Activated T-cell treated with anti-CD3 and anti-CD28 coated beads, Interleukin-2, amount 50 U/mL, for 72 hours (primary cell): Measurements from ENCODE around the gene CYS1. TPM values are rescaled to one million over a fixed set of nuclear protein-coding genes. Genes with fewer than 3 reads are reported as not detected.
"Not testable (repeated sequence)": the region's sequence is repeated elsewhere in the genome, so short reads cannot be mapped to it uniquely, and the experiment has no call there.

ENCODE experiments used
- ATAC-seq, 2 donors: fragments of 150-1000 bp; cut with Tn5 transposase; replicated peaks in 1 of 2; 2 replicates each; pipeline ENCODE4 v1.10.0; 2021; ENCODE audit warnings: moderate library complexity in 2 of 2, mild to moderate bottlenecking in 1 of 2
- DNase-seq, 2 donors: peaks; one replicate each; pipeline ENCODE4 v3.0.0; 2021 to 2022; ENCODE audit warnings: mixed read lengths in 1 of 2
- H3K27ac Mint-ChIP-seq: one replicate; pipeline ENCODE4 v1.8.0; 2022; ENCODE audit warnings: mild to moderate bottlenecking, moderate library complexity, mixed read lengths
- H3K27me3 Mint-ChIP-seq: one replicate; pipeline ENCODE4 v1.8.0; 2022; ENCODE audit warnings: low read depth, mixed read lengths
- H3K36me3 Mint-ChIP-seq, 2 donors: one replicate each; pipeline ENCODE4 v1.8.0; 2022; ENCODE audit warnings: mixed read lengths in 2 of 2, mild to moderate bottlenecking in 1 of 2; ENCODE audit not compliant: insufficient read depth in 2 of 2
- H3K4me1 Mint-ChIP-seq: one replicate; pipeline ENCODE4 v1.8.0; 2022; ENCODE audit warnings: low read depth, mixed read lengths
- H3K4me3 Mint-ChIP-seq, 2 donors: one replicate each; pipeline ENCODE4 v1.8.0; 2022; ENCODE audit warnings: mild to moderate bottlenecking in 2 of 2, mixed read lengths in 2 of 2, moderate library complexity in 2 of 2
- H3K9me3 Mint-ChIP-seq, 2 donors: one replicate each; pipeline ENCODE4 v1.8.0; 2022; ENCODE audit warnings: mixed read lengths in 2 of 2
- total RNA-seq, 2 donors: library from RNA; stranded (reverse); gene quantifications; one replicate each; pipeline ENCODE4 v1.2.3, GENCODE V29; 2022

CYS1 gene
- total RNA-seq, 2 donors from 2014 or later, result 0.46 to 0.81 TPM

DNA sequence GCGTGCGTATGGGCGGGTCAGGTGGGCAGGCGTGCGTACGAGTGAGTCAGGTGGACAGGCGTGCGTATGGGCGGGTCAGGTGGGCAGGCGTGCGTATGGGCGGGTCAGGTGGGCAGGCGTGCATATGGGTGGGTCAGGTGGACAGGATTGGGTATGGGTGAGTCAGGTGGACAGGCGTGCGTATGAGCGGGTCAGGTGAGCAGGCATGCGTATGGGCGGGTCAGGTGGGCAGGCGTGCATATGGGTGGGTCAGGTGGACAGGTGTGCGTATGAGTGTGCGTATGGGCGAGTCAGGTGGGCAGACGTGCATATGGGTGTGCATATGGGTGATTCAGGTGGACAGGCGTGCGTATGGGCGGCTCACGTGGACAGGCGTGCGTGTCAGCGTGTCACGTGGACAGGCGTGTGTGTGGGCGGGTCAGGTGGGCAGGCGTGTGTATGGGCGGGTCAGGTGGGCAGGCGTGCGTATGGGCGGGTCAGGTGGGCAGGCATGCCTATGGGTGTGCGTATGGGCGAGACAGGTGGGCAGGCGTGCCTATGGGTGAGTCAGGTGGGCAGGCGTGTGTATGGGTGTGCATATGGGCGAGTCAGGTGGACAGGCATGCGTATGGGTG lies 64.7 kb downstream of the CYS1 start:
- not testable (repeated sequence) for H3K36me3 Mint-ChIP-seq, H3K27ac Mint-ChIP-seq, DNase-seq, H3K4me3 Mint-ChIP-seq, H3K4me1 Mint-ChIP-seq, H3K9me3 Mint-ChIP-seq, ATAC-seq, H3K27me3 Mint-ChIP-seq

DNA sequence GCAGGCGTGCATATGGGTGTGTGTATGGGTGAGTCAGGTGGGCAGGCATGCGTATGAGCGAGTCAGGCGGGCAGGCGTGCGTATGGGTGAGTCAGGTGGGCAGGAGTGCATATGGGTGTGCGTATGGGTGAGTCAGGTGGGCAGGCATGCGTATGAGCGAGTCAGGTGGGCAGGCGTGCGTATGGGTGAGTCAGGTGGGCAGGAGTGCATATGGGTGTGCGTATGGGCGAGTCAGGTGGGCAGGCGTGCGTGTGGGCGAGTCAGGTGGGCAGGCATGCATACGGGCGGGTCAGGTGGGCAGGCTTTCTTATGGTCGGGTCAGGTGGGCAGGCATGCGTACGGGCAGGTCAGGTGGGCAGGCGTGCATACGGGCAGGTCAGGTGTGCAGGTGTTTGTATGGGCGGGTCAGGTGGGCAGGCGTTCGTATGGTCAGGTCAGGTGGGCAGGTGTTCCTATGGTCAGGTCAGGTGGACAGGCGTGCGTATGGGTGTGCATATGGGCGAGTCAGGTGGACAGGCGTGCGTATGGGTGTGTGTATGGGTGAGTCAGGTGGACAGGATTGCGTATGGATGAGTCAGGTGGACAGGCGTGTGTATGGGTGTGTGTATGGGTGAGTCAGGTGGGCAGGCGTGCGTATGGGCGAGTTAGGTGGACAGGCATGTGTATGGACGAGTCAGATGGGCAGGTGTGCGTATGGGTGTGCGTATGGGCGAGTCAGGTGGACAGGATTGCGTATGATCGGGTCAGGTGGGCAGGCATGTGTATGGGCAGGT lies 65.6 kb downstream of the CYS1 start:
- ATAC-seq (no peak), DNase-seq (no peak)
- Mint-ChIP-seq H3K4me1 (no peaks in the 10 kb centered on the region), H3K27ac (no peak overlapping the region), H3K9me3 (no peaks in the 10 kb centered on the region), H3K27me3 (no peaks in the 10 kb centered on the region), H3K4me3 (no peak overlapping the region), H3K36me3 (peaks cover 0 to 2% of the 10 kb centered on the region in 2 donors)

DNA sequence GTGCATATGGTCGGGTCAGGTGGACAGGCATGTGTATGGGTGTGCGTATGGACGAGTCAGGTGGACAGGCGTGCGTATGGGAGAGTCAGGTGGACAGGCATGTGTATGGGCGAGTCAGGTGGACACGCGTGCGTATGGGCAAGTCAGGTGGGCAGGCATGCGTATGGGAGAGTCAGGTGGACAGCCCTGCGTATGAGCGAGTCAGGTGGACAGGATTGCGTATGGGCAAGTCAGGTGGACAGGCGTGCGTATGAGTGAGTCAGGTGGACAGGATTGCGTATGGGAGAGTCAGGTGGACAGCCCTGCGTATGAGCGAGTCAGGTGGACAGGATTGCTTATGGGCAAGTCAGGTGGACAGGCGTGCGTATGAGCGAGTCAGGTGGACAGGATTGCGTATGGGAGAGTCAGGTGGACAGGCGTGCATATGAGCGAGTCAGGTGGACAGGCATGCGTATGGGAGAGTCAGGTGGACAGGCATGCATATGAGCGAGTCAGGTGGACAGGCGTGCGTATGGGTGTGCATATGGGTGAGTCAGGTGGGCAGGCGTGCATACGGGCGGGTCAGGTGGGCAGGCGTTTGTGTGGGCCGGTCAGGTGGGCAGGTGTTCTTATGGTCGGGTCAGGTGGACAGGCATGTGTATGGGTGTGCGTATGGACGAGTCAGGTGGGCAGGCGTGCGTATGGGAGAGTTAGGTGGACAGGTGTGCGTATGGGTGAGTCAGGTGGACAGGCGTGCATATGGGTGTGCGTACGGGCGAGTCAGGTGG lies 66.4 kb downstream of the CYS1 start:
- not testable (repeated sequence) for ATAC-seq, H3K27ac Mint-ChIP-seq, DNase-seq, H3K4me3 Mint-ChIP-seq, H3K9me3 Mint-ChIP-seq, H3K4me1 Mint-ChIP-seq, H3K36me3 Mint-ChIP-seq, H3K27me3 Mint-ChIP-seq

DNA sequence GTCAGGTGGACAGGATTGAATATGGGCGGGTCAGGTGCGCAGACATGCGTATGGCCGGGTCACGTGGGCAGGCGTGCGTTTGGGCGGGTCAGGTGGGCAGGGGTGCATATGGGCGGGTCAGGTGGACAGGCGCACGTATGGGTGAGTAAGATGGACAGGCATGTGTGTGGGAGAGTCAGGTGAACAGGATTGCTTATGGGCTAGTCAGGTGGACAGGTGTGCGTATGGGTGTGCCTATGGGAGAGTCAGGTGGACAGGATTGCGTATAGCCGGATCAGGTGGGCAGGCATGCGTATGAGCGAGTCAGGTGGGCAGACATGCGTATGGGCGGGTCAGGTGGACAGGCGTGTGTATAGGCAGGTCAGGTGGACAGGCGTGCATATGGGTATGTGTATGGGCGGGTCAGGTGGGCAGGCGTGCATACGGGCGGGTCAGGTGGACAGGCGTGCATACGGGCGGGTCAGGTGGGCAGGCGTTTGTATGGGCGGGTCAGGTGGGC lies 67.2 kb downstream of the CYS1 start:
- no peak overlapping the region for H3K27ac Mint-ChIP-seq
- H3K27me3 Mint-ChIP-seq, result peaks cover 11% of the 10 kb centered on the region
- H3K36me3 Mint-ChIP-seq, result peaks cover 0 to 2% of the 10 kb centered on the region in 2 donors
- no peaks in the 10 kb centered on the region for H3K9me3 Mint-ChIP-seq
- DNase-seq (no peak), ATAC-seq (no peak)
- H3K4me3 Mint-ChIP-seq, result no peak overlapping the region
- no peaks in the 10 kb centered on the region for H3K4me1 Mint-ChIP-seq

DNA sequence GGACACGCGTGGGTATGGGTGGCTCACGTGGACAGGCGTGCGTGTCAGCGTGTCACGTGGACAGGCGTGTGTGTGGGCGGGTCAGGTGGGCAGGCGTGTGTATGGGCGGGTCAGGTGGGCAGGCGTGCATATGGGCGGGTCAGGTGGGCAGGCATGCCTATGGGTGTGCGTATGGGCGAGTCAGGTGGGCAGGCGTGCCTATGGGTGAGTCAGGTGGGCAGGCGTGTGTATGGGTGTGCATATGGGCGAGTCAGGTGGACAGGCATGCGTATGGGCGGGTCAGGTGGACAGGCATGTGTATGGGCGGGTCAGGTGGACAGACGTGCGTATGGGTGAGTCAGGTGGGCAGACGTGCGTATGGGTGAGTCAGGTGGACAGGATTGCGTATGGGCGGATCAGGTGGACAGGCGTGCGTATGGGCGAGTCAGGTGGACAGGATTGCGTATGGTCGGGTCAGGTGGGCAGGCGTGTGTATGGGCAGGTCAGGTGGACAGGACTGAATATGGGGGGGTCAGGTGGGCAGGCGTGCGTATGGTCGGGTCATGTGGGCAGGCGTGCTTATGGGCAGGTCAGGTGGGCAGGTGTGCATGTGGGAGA lies 67.7 kb downstream of the CYS1 start:
- H3K36me3 Mint-ChIP-seq, H3K4me1 Mint-ChIP-seq, H3K4me3 Mint-ChIP-seq, H3K9me3 Mint-ChIP-seq, ATAC-seq, H3K27ac Mint-ChIP-seq, DNase-seq: not testable (repeated sequence)
- H3K27me3 Mint-ChIP-seq, result peaks cover 17% of the 10 kb centered on the region

DNA sequence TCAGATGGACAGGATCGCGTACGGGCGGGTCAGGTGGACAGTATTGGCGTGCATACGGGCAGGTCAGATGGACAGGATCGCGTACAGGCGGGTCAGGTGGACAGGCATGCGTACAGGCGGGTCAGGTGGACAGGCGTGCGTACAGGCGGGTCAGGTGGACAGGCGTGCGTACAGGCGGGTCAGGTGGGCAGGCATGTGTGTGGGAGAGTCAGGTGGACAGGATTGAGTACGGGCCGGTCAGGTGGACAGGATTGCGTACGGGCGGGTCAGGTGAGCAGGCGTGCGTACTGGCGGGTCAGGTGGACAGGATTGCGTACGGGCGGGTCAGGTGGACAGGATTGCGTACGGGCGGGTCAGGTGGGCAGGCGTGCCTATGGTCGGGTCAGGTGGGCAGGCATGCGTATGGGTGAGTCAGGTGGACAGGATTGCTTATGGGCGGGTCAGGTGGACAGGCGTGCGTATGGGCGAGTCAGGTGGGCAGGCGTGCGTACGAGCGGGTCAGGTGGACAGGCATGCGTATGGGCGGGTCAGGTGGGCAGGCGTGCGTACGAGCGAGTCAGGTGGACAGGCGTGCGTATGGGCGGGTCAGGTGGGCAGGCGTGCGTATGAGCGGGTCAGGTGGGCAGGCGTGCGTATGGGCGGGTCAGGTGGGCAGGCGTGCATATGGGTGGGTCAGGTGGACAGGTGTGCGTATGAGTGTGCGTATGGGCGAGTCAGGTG lies 68.4 kb downstream of the CYS1 start:
- not testable (repeated sequence) for H3K9me3 Mint-ChIP-seq, H3K4me3 Mint-ChIP-seq, H3K27ac Mint-ChIP-seq, ATAC-seq, H3K36me3 Mint-ChIP-seq, H3K4me1 Mint-ChIP-seq, DNase-seq
- peaks cover 24% of the 10 kb centered on the region for H3K27me3 Mint-ChIP-seq

DNA sequence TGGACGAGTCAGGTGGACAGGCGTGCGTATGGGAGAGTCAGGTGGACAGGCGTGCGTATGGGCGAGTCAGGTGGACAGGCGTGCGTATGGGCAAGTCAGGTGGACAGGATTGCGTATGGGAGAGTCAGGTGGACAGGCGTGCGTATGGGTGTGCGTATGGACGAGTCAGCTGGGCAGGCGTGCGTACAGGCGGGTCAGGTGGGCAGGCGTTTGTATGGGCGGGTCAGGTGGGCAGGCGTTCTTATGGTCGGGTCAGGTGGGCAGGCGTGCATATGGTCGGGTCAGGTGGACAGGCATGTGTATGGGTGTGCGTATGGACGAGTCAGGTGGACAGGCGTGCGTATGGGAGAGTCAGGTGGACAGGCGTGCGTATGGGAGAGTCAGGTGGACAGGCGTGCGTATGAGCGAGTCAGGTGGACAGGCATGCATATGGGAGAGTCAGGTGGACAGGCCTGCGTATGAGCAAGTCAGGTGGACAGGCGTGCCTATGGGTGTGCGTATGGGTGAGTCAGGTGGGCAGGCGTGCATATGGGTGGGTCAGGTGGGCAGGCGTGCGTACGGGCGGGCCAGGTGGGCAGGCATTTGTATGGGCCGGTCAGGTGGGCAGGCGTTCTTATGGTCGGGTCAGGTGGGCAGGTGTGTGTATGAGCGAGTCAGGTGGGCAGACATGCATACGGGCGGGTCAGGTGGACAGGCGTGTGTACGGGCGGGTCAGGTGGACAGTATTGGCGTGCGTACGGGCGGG lies 69.2 kb downstream of the CYS1 start:
- H3K36me3 Mint-ChIP-seq, H3K9me3 Mint-ChIP-seq, H3K4me1 Mint-ChIP-seq, ATAC-seq, H3K4me3 Mint-ChIP-seq, DNase-seq, H3K27ac Mint-ChIP-seq: not testable (repeated sequence)
- peaks cover 26% of the 10 kb centered on the region for H3K27me3 Mint-ChIP-seq

DNA sequence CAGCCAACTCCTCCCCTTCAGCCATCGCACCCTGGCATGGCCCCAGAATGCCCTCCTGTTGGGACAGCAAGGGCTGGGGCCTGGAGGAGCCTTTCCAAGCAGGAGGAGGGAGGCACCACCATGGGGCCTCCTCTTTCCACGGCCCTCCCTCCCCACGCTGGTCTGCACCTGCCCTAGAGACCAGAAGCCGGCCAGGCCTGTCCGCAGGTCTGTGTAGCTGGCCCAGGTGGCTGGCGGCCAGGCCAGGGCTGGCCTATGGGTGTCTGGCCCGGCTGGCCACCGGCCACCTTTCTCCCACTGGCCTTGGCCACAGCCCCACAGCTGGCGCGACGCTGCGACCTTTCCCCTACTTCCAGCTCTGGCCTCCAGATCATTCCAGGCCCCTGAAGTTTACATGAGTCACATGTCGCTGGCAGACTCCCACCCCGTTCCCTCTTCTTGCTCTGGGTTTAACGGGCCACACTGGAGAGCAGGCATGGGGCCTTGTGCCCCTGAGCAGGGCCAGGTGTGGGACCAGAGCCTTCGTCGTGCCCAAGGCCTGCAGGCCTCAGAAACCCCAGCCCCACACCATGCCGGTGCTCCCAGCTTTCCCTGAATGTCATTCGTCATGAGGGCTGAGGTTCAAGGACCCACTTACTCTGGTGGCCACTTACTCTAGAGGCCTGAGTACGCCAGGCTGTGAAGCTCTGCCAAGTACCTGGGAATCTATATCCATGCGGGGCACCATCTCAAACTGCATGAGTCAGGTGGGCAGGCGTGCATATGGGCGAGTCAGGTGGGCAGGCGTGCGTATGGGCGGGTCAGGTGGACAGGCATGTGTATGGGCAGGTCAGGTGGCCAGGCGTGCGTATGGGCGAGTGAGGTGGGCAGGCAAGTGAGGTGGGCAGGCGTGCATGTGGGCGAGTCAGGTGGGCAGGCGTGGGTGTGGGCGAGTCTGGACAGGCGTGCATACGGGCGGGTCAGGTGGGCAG lies 70.1 kb downstream of the CYS1 start:
- Mint-ChIP-seq H3K4me3 (no peak overlapping the region), H3K9me3 (no peaks in the 10 kb centered on the region), H3K4me1 (no peaks in the 10 kb centered on the region), H3K27ac (no peak overlapping the region), H3K36me3 (no peaks in the 10 kb centered on the region), H3K27me3 (peaks cover 33% of the 10 kb centered on the region)
- no peak for DNase-seq
- no peak for ATAC-seq

DNA sequence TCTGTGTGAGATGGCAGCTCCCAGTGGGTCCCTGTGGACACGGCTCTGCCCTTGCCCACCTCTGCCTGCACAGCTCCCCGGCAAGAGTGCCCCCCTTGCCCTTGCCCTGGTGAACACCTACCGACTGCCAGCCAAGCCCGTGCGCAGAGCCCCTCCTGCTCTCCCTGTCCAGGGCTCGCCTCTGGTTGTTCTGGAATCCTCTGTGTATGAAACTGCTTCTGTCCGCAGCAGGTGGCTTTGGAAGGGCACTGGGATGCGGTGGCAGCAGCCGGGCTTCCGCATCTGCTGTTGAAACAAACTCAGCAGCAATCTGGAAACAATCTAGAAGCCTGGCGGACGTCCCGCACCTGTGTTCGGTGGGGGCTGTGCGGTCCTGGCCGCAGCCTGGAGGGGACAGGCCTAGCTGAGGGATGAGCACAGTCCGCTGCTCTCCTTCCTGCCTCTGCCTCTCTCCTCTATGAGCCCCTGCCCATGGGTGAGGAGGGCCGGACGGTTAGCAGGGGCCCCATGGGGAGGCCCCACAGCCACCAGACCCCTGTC lies 70.9 kb downstream of the CYS1 start:
- Mint-ChIP-seq H3K27ac (no peak overlapping the region), H3K4me1 (no peaks in the 10 kb centered on the region), H3K9me3 (no peaks in the 10 kb centered on the region), H3K27me3 (peaks cover 40% of the 10 kb centered on the region), H3K4me3 (no peak overlapping the region), H3K36me3 (no peaks in the 10 kb centered on the region)
- ATAC-seq, result no peak
- no peak for DNase-seq

DNA sequence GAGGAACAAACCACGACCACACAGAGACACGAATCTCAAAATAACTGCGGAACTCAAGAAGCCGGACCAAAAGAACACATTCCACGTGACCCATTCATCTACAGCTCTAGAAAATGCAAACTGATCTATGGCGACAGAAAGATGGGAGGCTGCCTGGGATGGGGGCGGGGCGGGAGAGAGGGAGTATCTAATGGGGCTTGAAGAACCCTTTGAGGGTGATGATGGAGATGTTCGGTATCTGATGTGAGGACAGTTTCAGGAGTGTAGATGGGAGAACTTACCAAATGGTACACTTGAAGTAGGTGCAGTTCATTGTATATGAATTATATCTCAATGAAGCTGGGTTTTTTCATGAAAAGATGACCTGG lies 71.4 kb downstream of the CYS1 start:
- Mint-ChIP-seq H3K4me3 (no peak overlapping the region), H3K27me3 (peaks cover 41% of the 10 kb centered on the region), H3K4me1 (no peaks in the 10 kb centered on the region), H3K27ac (no peak overlapping the region), H3K9me3 (no peaks in the 10 kb centered on the region), H3K36me3 (no peaks in the 10 kb centered on the region)
- no peak for DNase-seq
- no peak for ATAC-seq
